ENCODE data around the gene SRSF1.

SRSF1 gene

GRCh38 chr17:58010067-58010799, 3.2 kb upstream of the SRSF1 start:
- DNase-seq, result no peak

GRCh38 chr17:58007781-58008706, 998 bp upstream of the SRSF1 start:
- DNase-seq, result no peak

GRCh38 chr17:58006560-58006923, 504 bp downstream of the SRSF1 start:
- peak; percentile 82 for DNase-seq

- DNase-seq, result no peak
These were observed 1.1 kb downstream of the SRSF1 start for GRCh38 chr17:58005728-58006559.

- DNase-seq, result no peak
These were observed 1.9 kb downstream of the SRSF1 start for GRCh38 chr17:58005031-58005727.

- no peak for DNase-seq
These were observed 3.0 kb downstream of the SRSF1 start for GRCh38 chr17:58004060-58004459.

GRCh38 chr17:58002973-58003372, 4.1 kb downstream of the SRSF1 start:
- DNase-seq, result no peak

GRCh38 chr17:58002154-58002948, 4.7 kb downstream of the SRSF1 start:
- no peak for DNase-seq

- DNase-seq, result no peak
These were observed 5.5 kb downstream of the SRSF1 start for GRCh38 chr17:58001461-58002124.

GRCh38 chr17:57999496-58000017, 7.5 kb downstream of the SRSF1 start:
- DNase-seq, result no peak

GRCh38 chr17:57999010-57999495, 8.0 kb downstream of the SRSF1 start:
- no peak for DNase-seq

GRCh38 chr17:57997085-57997809, 9.8 kb downstream of the SRSF1 start:
- DNase-seq, result no peak

- peak; percentile 80 for DNase-seq
These were observed 11.7 kb downstream of the SRSF1 start for GRCh38 chr17:57995076-57995956.

GRCh38 chr17:57994436-57994835, 12.6 kb downstream of the SRSF1 start:
- DNase-seq, result no peak

GRCh38 chr17:57993471-57994365, 13.3 kb downstream of the SRSF1 start:
- DNase-seq, result no peak

GRCh38 chr17:57991537-57991936, 15.5 kb downstream of the SRSF1 start:
- DNase-seq, result no peak

- no peak for DNase-seq
These were observed 17.0 kb downstream of the SRSF1 start for GRCh38 chr17:57990037-57990436.
